Testis (tissue), 3 donors: ENCODE measurements around the gene SAMD4A. TPM values are rescaled to one million over a fixed set of nuclear protein-coding genes. Genes with fewer than 3 reads are reported as not detected.

Source experiments
- DNase-seq: peaks from one replicate; pipeline ENCODE4 v3.0.0-alpha.2; 2019
- H3K27ac ChIP-seq, 2 donors: fragments of 200-600 bp; sonication (generic); one replicate each; pipeline ENCODE4 v1.5.1; 2019
- H3K27me3 ChIP-seq: fragments of 200-600 bp; sonication (generic); one replicate; pipeline ENCODE4 v1.5.1; 2019
- H3K36me3 ChIP-seq: fragments of 200-600 bp; sonication (generic); one replicate; pipeline ENCODE4 v1.5.1; 2017; ENCODE audit warnings: low read depth; ENCODE audit errors: missing control alignments
- H3K4me1 ChIP-seq: fragments of 200-600 bp; sonication (generic); one replicate; pipeline ENCODE4 v1.5.1; 2019
- H3K4me3 ChIP-seq, 2 donors: fragments of 200-600 bp; sonication (generic); one replicate each; pipeline ENCODE4 v1.5.1; 2017 to 2019
- H3K9me3 ChIP-seq: fragments of 200-600 bp; sonication (generic); one replicate; pipeline ENCODE4 v1.5.1; 2017
- CTCF ChIP-seq, 3 experiments: fragments of 450-650 bp in 2 of 3; fragments of 200-600 bp in 1 of 3; sonication (generic) in 1 of 3; IDR thresholded peaks; one replicate each; pipeline ENCODE4 v1.5.1; 2016 to 2019; ENCODE audit warnings: antibody characterized with exemption in 3 of 3, mild to moderate bottlenecking in 2 of 3, moderate library complexity in 1 of 3
- POLR2A ChIP-seq: fragments of 450-650 bp; IDR thresholded peaks from one replicate; pipeline ENCODE4 v1.6.1; 2017; ENCODE audit warnings: antibody characterized with exemption, mild to moderate bottlenecking, moderate library complexity
- WGBS, 2 donors: methylation state at CpG; one replicate each; pipeline ENCODE4 v1.1.5; 2018; 5-methylcytosine and 5-hydroxymethylcytosine counted together
- intact Hi-C: fragments of 100-400 bp; cut with DNase I; formaldehyde crosslinking; loops from one replicate; pipeline ENCODE4 v1.15.1; 2023; ENCODE audit warnings: low total_unique reads
- polyA plus RNA-seq: library from polyadenylated mRNA; stranded (reverse); fragments of 350-450 nt; fragmentation: Illumina TruSeq; extraction: RNeasy Lipid Tissue Mini Kit (QIAGEN cat#74804); gene quantifications from one replicate; pipeline ENCODE4 v1.2.3, GENCODE V29; 2014; ENCODE audit warnings: low read depth, low replicate concordance; ENCODE audit not compliant: insufficient read depth
- total RNA-seq, 2 donors: library from RNA; depleted of rRNA; stranded (reverse); fragments of >200 nt; gene quantifications; one replicate each; pipeline ENCODE4 v1.2.3, GENCODE V29; 2016

The SAMD4A gene
- total and polyA plus RNA-seq, 3 donors from 2014 or later: 103 to 369 (median 259) TPM

GRCh38 chr14:54829486-54830224 is 262.7 kb downstream of the SAMD4A start:
- 75 to 78% methylated on average over 8 of the region's 8 CpGs for whole genome bisulfite sequencing, 2 donors
- Histone ChIP-seq H3K9me3 (no peaks in the 10 kb centered on the region), H3K4me1 (no peaks in the 10 kb centered on the region), H3K27me3 (no peaks in the 10 kb centered on the region), H3K27ac (no peak overlapping the region), H3K4me3 (no peak overlapping the region), H3K36me3 (no peaks in the 10 kb centered on the region)
- DNase-seq: no peak
- intact Hi-C loops: no loop called here
- TF ChIP-seq CTCF (IDR thresholded peaks at IDR 0.05) (no peak), POLR2A (no peak)

GRCh38 chr14:54830650-54831049 is 263.7 kb downstream of the SAMD4A start:
- Histone ChIP-seq H3K9me3 (no peaks in the 10 kb centered on the region), H3K4me1 (no peaks in the 10 kb centered on the region), H3K27me3 (no peaks in the 10 kb centered on the region), H3K36me3 (no peaks in the 10 kb centered on the region), H3K4me3 (no peak overlapping the region), H3K27ac (no peak overlapping the region)
- TF ChIP-seq CTCF (IDR thresholded peaks at IDR 0.05) (no peak), POLR2A (no peak)
- 87 to 91% methylated on average over 4 of the region's 4 CpGs for WGBS, 2 donors
- intact Hi-C loops: no loop called here
- no peak for DNase-seq

GRCh38 chr14:54834081-54834480 is 267.2 kb downstream of the SAMD4A start:
- H3K4me3 ChIP-seq: no peak overlapping the region
- no peaks in the 10 kb centered on the region for H3K36me3 ChIP-seq
- TF ChIP-seq CTCF (IDR thresholded peaks at IDR 0.05) (no peak), POLR2A (no peak)
- intact Hi-C loops: no loop called here
- no peaks in the 10 kb centered on the region for H3K9me3 ChIP-seq
- H3K4me1 ChIP-seq: no peaks in the 10 kb centered on the region
- no peak overlapping the region for H3K27ac ChIP-seq
- H3K27me3 ChIP-seq: no peaks in the 10 kb centered on the region
- no peak for DNase-seq

GRCh38 chr14:54834727-54835126 is 267.8 kb downstream of the SAMD4A start:
- no peak for DNase-seq
- Histone ChIP-seq H3K36me3 (no peaks in the 10 kb centered on the region), H3K27ac (no peak overlapping the region), H3K4me1 (no peaks in the 10 kb centered on the region), H3K4me3 (no peak overlapping the region), H3K27me3 (no peaks in the 10 kb centered on the region), H3K9me3 (no peaks in the 10 kb centered on the region)
- no peak for TF ChIP-seq CTCF (IDR thresholded peaks at IDR 0.05)
- no peak for TF ChIP-seq POLR2A
- intact Hi-C loops: no loop called here
- 86% methylated on average over 6 of the region's 6 CpGs for WGBS, 2 donors

- H3K4me1 ChIP-seq: no peaks in the 10 kb centered on the region
- TF ChIP-seq CTCF (IDR thresholded peaks at IDR 0.05): no peak
- TF ChIP-seq POLR2A: no peak
- no peak overlapping the region for H3K27ac ChIP-seq
- no peaks in the 10 kb centered on the region for H3K36me3 ChIP-seq
- no peak for DNase-seq
- H3K9me3 ChIP-seq: no peaks in the 10 kb centered on the region
- H3K4me3 ChIP-seq: no peak overlapping the region
- H3K27me3 ChIP-seq: no peaks in the 10 kb centered on the region
- intact Hi-C loops: no loop called here
- WGBS, 2 donors: 57 to 67% methylated on average over 2 of the region's 2 CpGs
Observed at GRCh38 chr14:54836231-54836630, 269.3 kb downstream of the SAMD4A start.
